WTC11 (cell line): ENCODE measurements around the gene PFKFB3. TPM values are rescaled to one million over a fixed set of nuclear protein-coding genes. Genes with fewer than 3 reads are reported as not detected.

Source experiments
- ATAC-seq: fragments of 200-7000 bp; cut with Tn5 transposase; 2 replicates; pipeline ENCODE4 v1.10.0; 2021; ENCODE audit warnings: mild to moderate bottlenecking, moderate library complexity
- CTCF ChIA-PET: fragments of 300-600 bp; sonication (Branson Sonifier 250); formaldehyde crosslinking; loops from one replicate; lab custom pipeline; 2021; ENCODE audit warnings: antibody characterized with exemption; lab: Charles Lee
- POLR2A ChIA-PET: fragments of 350-600 bp; sonication (Branson Sonifier 250); formaldehyde crosslinking; loops from one replicate; lab custom pipeline; 2021; ENCODE audit warnings: antibody characterized with exemption; lab: Charles Lee
- DNase-seq: peaks from one replicate; pipeline ENCODE4 v3.0.0; 2021; ENCODE audit warnings: low spot score
- H3K27ac Mint-ChIP-seq: 2 replicates; pipeline ENCODE4 v1.8.0; 2021; ENCODE audit warnings: mixed read lengths
- H3K27me3 Mint-ChIP-seq: 2 replicates; pipeline ENCODE4 v1.8.0; 2021; ENCODE audit warnings: low read depth, mild to moderate bottlenecking, moderate library complexity, mixed read lengths
- H3K36me3 Mint-ChIP-seq: 2 replicates; pipeline ENCODE4 v1.8.0; 2021; ENCODE audit warnings: mixed read lengths
- H3K4me1 Mint-ChIP-seq: 2 replicates; pipeline ENCODE4 v1.8.0; 2022; ENCODE audit warnings: mixed read lengths
- H3K4me3 Mint-ChIP-seq: 2 replicates; pipeline ENCODE4 v1.8.0; 2021; ENCODE audit warnings: mild to moderate bottlenecking, moderate library complexity, mixed read lengths
- H3K9me3 Mint-ChIP-seq: 2 replicates; pipeline ENCODE4 v1.8.0; 2021; ENCODE audit warnings: mixed read lengths
- E2F4 ChIP-seq: sonication (generic); formaldehyde crosslinking; IDR thresholded peaks from 2 replicates; pipeline ENCODE4 v1.8.1; 2022; ENCODE audit warnings: low read depth, mild to moderate bottlenecking, moderate library complexity, missing genetic modification reagents, borderline replicate concordance
- ELF4 ChIP-seq: sonication (generic); formaldehyde crosslinking; IDR thresholded peaks from 2 replicates; pipeline ENCODE4 v1.8.1; 2022; ENCODE audit warnings: low read depth, mild to moderate bottlenecking, moderate library complexity, missing genetic modification reagents
- ETV6 ChIP-seq: sonication (generic); formaldehyde crosslinking; IDR thresholded peaks from 2 replicates; pipeline ENCODE4 v1.8.1; 2022; ENCODE audit warnings: mild to moderate bottlenecking, missing genetic modification reagents
- FOXP1 ChIP-seq: sonication (generic); formaldehyde crosslinking; IDR thresholded peaks from 2 replicates; pipeline ENCODE4 v1.8.0; 2022; ENCODE audit warnings: missing genetic modification reagents, mild to moderate bottlenecking, moderate library complexity, borderline replicate concordance
- JAZF1 ChIP-seq: fragments of 250-450 bp; sonication (Bioruptor Pico); IDR thresholded peaks from 2 replicates; pipeline ENCODE4 v1.9.0; 2021; ENCODE audit warnings: moderate library complexity, mild to moderate bottlenecking, inconsistent platforms
- MLX ChIP-seq: sonication (generic); formaldehyde crosslinking; IDR thresholded peaks from 2 replicates; pipeline ENCODE4 v1.8.1; 2023; ENCODE audit warnings: mild to moderate bottlenecking, missing genetic modification reagents, moderate library complexity
- NFATC4 ChIP-seq: fragments of 250-450 bp; sonication (Bioruptor Pico); IDR thresholded peaks from 2 replicates; pipeline ENCODE4 v1.9.0; 2021; ENCODE audit warnings: mild to moderate bottlenecking
- NFE2L1 ChIP-seq: sonication (generic); formaldehyde crosslinking; IDR thresholded peaks from 2 replicates; pipeline ENCODE4 v1.8.1; 2023; ENCODE audit warnings: missing genetic modification reagents
- NR3C1 ChIP-seq: sonication (generic); formaldehyde crosslinking; conservative IDR thresholded peaks from 2 replicates; pipeline ENCODE4 v1.8.1; 2023; ENCODE audit warnings: low read depth, mild to moderate bottlenecking, missing genetic modification reagents
- OVOL2 ChIP-seq: fragments of 250-450 bp; sonication (Bioruptor Pico); IDR thresholded peaks from 2 replicates; pipeline ENCODE4 v1.9.0; 2021; ENCODE audit warnings: mild to moderate bottlenecking, borderline replicate concordance
- RELA ChIP-seq: sonication (generic); formaldehyde crosslinking; IDR thresholded peaks from 2 replicates; pipeline ENCODE4 v1.8.1; 2022; ENCODE audit warnings: missing genetic modification reagents, mild to moderate bottlenecking, borderline replicate concordance
- SMAD4 ChIP-seq: sonication (generic); formaldehyde crosslinking; IDR thresholded peaks from 2 replicates; pipeline ENCODE4 v1.8.0; 2022; ENCODE audit warnings: mild to moderate bottlenecking, missing genetic modification reagents
- SOX15 ChIP-seq: fragments of 250-450 bp; sonication (Bioruptor Pico); IDR thresholded peaks from 2 replicates; pipeline ENCODE4 v1.9.0; 2021; ENCODE audit warnings: mild to moderate bottlenecking
- SP1 ChIP-seq: sonication (generic); formaldehyde crosslinking; conservative IDR thresholded peaks from 2 replicates; pipeline ENCODE4 v1.8.1; 2022; ENCODE audit warnings: missing genetic modification reagents
- TEAD1 ChIP-seq: sonication (generic); formaldehyde crosslinking; IDR thresholded peaks from 2 replicates; pipeline ENCODE4 v1.8.0; 2022; ENCODE audit warnings: mild to moderate bottlenecking, missing genetic modification reagents
- ZNF121 ChIP-seq: sonication (generic); formaldehyde crosslinking; IDR thresholded peaks from 2 replicates; pipeline ENCODE4 v1.8.0; 2023; ENCODE audit warnings: missing genetic modification reagents
- ZNF138 ChIP-seq: sonication (generic); formaldehyde crosslinking; conservative IDR thresholded peaks from 2 replicates; pipeline ENCODE4 v1.8.1; 2022; ENCODE audit warnings: mild to moderate bottlenecking, moderate library complexity, missing genetic modification reagents
- ZNF219 ChIP-seq: sonication (generic); formaldehyde crosslinking; IDR thresholded peaks from 2 replicates; pipeline ENCODE4 v1.8.0; 2023; ENCODE audit warnings: missing genetic modification reagents, mild to moderate bottlenecking, borderline replicate concordance
- ZNF232 ChIP-seq: sonication (generic); formaldehyde crosslinking; IDR thresholded peaks from 2 replicates; pipeline ENCODE4 v1.8.0; 2022; ENCODE audit warnings: mild to moderate bottlenecking, missing genetic modification reagents
- ZNF396 ChIP-seq: fragments of 250-450 bp; sonication (Bioruptor Pico); IDR thresholded peaks from 2 replicates; pipeline ENCODE4 v1.8.0; 2021; ENCODE audit warnings: mild to moderate bottlenecking, moderate library complexity, borderline replicate concordance
- total RNA-seq: library from RNA; stranded (reverse); gene quantifications from 3 replicates; pipeline ENCODE4 v1.2.3, GENCODE V29; 2021
- TF ChIP-seq, protein P1 (sequence below): sonication (generic); formaldehyde crosslinking; IDR thresholded peaks from 2 replicates; pipeline ENCODE4 v1.8.1; 2023; ENCODE audit warnings: mild to moderate bottlenecking, missing genetic modification reagents, borderline replicate concordance
- TF ChIP-seq, protein P2 (sequence below): fragments of 200-600 bp; IDR thresholded peaks from 2 replicates; pipeline ENCODE4 v1.8.0; 2022; ENCODE audit warnings: antibody characterized with exemption
- TF ChIP-seq, protein P3 (sequence below): fragments of 250-450 bp; sonication (Bioruptor Pico); conservative IDR thresholded peaks from 2 replicates; pipeline ENCODE4 v1.9.0; 2021; ENCODE audit warnings: mild to moderate bottlenecking

The PFKFB3 gene
- total RNA-seq, 1 experiment from 2014 or later = 30.6 TPM

- Mint-ChIP-seq H3K4me3 (no peak overlapping the region), H3K27me3 (no peaks in the 10 kb centered on the region), H3K9me3 (no peaks in the 10 kb centered on the region), H3K4me1 (peaks cover 10% of the 10 kb centered on the region), H3K27ac (no peak overlapping the region), H3K36me3 (no peaks in the 10 kb centered on the region)
- POLR2A ChIA-PET = no interaction called here
- CTCF ChIA-PET = no interaction called here
- DNase-seq = no peak
- no peak for ATAC-seq
- TF ChIP-seq, protein P1, sequence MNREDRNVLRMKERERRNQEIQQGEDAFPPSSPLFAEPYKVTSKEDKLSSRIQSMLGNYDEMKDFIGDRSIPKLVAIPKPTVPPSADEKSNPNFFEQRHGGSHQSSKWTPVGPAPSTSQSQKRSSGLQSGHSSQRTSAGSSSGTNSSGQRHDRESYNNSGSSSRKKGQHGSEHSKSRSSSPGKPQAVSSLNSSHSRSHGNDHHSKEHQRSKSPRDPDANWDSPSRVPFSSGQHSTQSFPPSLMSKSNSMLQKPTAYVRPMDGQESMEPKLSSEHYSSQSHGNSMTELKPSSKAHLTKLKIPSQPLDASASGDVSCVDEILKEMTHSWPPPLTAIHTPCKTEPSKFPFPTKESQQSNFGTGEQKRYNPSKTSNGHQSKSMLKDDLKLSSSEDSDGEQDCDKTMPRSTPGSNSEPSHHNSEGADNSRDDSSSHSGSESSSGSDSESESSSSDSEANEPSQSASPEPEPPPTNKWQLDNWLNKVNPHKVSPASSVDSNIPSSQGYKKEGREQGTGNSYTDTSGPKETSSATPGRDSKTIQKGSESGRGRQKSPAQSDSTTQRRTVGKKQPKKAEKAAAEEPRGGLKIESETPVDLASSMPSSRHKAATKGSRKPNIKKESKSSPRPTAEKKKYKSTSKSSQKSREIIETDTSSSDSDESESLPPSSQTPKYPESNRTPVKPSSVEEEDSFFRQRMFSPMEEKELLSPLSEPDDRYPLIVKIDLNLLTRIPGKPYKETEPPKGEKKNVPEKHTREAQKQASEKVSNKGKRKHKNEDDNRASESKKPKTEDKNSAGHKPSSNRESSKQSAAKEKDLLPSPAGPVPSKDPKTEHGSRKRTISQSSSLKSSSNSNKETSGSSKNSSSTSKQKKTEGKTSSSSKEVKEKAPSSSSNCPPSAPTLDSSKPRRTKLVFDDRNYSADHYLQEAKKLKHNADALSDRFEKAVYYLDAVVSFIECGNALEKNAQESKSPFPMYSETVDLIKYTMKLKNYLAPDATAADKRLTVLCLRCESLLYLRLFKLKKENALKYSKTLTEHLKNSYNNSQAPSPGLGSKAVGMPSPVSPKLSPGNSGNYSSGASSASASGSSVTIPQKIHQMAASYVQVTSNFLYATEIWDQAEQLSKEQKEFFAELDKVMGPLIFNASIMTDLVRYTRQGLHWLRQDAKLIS (CRISPR knock-in tag) = no peak
- TF ChIP-seq NR3C1 (no peak), MLX (no peak), ZNF232 (CRISPR knock-in tag) (no peak), ZNF396 (CRISPR knock-in tag) (no peak), NFE2L1 (no peak), SMAD4 (no peak), ETV6 (CRISPR knock-in tag) (no peak), ZNF121 (CRISPR knock-in tag) (no peak), ZNF219 (CRISPR knock-in tag) (no peak), RELA (CRISPR knock-in tag) (no peak), ZNF138 (CRISPR knock-in tag) (no peak), OVOL2 (CRISPR knock-in tag) (no peak), E2F4 (CRISPR knock-in tag) (no peak), SP1 (CRISPR knock-in tag) (no peak), SOX15 (CRISPR knock-in tag) (no peak), NFATC4 (CRISPR knock-in tag) (no peak)
- TF ChIP-seq, protein P2, sequence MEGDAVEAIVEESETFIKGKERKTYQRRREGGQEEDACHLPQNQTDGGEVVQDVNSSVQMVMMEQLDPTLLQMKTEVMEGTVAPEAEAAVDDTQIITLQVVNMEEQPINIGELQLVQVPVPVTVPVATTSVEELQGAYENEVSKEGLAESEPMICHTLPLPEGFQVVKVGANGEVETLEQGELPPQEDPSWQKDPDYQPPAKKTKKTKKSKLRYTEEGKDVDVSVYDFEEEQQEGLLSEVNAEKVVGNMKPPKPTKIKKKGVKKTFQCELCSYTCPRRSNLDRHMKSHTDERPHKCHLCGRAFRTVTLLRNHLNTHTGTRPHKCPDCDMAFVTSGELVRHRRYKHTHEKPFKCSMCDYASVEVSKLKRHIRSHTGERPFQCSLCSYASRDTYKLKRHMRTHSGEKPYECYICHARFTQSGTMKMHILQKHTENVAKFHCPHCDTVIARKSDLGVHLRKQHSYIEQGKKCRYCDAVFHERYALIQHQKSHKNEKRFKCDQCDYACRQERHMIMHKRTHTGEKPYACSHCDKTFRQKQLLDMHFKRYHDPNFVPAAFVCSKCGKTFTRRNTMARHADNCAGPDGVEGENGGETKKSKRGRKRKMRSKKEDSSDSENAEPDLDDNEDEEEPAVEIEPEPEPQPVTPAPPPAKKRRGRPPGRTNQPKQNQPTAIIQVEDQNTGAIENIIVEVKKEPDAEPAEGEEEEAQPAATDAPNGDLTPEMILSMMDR = no peak
Measured at GRCh38 chr10:6271663-6272062, 68.9 kb downstream of the PFKFB3 start.

DNA sequence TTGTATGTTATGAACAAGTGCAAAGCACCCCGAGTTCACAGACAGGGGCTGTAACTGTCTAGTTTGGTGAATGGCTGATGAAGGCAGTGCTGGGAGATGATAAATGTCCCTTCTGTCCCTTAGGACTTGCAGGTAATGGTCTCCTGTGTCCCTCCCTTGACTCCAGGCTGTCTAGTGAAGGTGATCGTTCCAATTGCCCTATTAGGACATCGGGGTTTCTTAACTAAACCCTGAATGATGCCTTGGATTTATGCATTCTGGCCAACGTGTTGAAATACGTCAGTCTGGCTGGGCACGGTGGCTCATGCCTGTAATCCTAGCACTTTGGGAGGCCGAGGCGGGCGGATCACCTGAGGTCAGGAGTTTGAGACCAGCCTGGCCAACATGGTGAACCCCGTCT lies 69.4 kb downstream of the PFKFB3 start:
- ChIA-PET CTCF (no interaction called here), POLR2A (no interaction called here)
- no peak for TF ChIP-seq E2F4 (CRISPR knock-in tag)
- TF ChIP-seq NFATC4 (CRISPR knock-in tag) = no peak
- TF ChIP-seq MLX = no peak
- TF ChIP-seq, protein P3, sequence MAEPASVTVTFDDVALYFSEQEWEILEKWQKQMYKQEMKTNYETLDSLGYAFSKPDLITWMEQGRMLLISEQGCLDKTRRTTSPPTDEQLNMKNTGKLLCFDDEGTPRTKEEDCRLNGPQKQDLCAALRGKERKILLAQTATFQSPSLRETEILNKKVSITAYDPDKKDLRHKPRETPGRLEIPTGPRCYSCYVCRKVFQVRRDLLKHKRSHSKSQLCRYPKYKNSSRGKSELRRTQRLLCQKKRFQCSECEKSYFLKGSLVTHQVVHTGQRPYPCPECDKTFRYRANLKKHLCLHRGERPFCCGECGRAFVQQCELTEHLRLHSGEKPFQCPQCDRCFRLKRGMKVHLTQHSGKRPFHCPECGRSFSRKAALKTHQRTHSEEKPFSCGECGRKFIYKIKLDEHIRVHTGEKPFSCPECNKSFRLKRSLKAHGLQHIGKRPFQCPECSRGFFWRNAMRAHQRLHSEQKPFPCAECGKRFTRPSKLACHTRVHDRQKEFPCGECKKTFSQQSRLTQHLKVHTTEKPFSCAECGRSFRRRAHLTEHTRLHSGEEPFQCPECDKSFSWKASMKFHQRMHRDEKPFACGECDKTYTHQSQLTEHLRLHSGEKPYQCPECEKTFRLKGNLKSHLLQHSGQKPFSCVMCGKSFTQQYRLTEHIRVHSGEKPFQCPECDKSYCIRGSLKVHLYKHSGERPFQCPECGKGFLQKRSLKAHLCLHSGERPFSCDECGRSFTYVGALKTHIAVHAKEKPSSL (CRISPR knock-in tag) = no peak
- TF ChIP-seq JAZF1 (CRISPR knock-in tag) = no peak
- no peak for TF ChIP-seq ELF4 (CRISPR knock-in tag)
- TF ChIP-seq FOXP1 (CRISPR knock-in tag) = no peak
- TF ChIP-seq TEAD1 (CRISPR knock-in tag) = no peak
- no peak for TF ChIP-seq ZNF121 (CRISPR knock-in tag)
- no peak overlapping the region for H3K27ac Mint-ChIP-seq
- H3K27me3 Mint-ChIP-seq = no peaks in the 10 kb centered on the region
- H3K9me3 Mint-ChIP-seq = no peaks in the 10 kb centered on the region
- ATAC-seq = no peak
- no peak overlapping the region for H3K4me3 Mint-ChIP-seq
- H3K36me3 Mint-ChIP-seq = no peaks in the 10 kb centered on the region
- H3K4me1 Mint-ChIP-seq = peaks cover 10% of the 10 kb centered on the region
- no peak for DNase-seq
